Esophagus squamous epithelium (tissue), 4 donors: ENCODE measurements around the gene ATP5IF1.

Experiments
- CTCF ChIP-seq, 6 experiments: fragments of 450-650 bp in 4 of 6; fragments of 200-600 bp in 2 of 6; sonication (generic) in 2 of 6; IDR thresholded peaks; one replicate each; pipeline ENCODE4 v1.5.1; 2016 to 2019; ENCODE audit warnings: antibody characterized with exemption in 6 of 6, mild to moderate bottlenecking in 4 of 6, moderate library complexity in 4 of 6
- POLR2A ChIP-seq, 4 donors: fragments of 450-650 bp; IDR thresholded peaks; one replicate each; pipeline ENCODE4 v1.6.1; 2017; ENCODE audit warnings: antibody characterized with exemption in 4 of 4, mild to moderate bottlenecking in 4 of 4, moderate library complexity in 3 of 4

- no peak for TF ChIP-seq CTCF (IDR thresholded peaks at IDR 0.05)
- TF ChIP-seq POLR2A (IDR thresholded peaks at IDR 0.05), result no peak
Measured at GRCh38 chr1:28258628-28259251, 22.8 kb downstream of the ATP5IF1 start.
